Ammon's horn (tissue), 1 donor: Measurements from ENCODE around the gene SEC61A2.
"Not testable (repeated sequence)": the region's sequence is repeated elsewhere in the genome, so short reads cannot be mapped to it uniquely, and the experiment has no call there.

Experiments
- DNase-seq: peaks from one replicate; pipeline ENCODE4 v3.0.0-alpha.2; 2016; ENCODE audit warnings: low spot score

The SEC61A2 gene

GRCh38 chr10:12160664-12161063 is 31.2 kb downstream of the SEC61A2 start:
- DNase-seq = no peak

- no peak for DNase-seq
These were observed 33.5 kb downstream of the SEC61A2 start for GRCh38 chr10:12162927-12163326.

- no peak for DNase-seq
These were observed 34.6 kb downstream of the SEC61A2 start for GRCh38 chr10:12164085-12164484.

- DNase-seq = no peak
These were observed 35.6 kb downstream of the SEC61A2 start for GRCh38 chr10:12165036-12165435.

- DNase-seq = no peak
These were observed 36.7 kb downstream of the SEC61A2 start for GRCh38 chr10:12165999-12166775.

GRCh38 chr10:12171512-12171911 is 42.0 kb downstream of the SEC61A2 start:
- not testable (repeated sequence) for DNase-seq

- no peak for DNase-seq
These were observed 48.2 kb downstream of the SEC61A2 start for GRCh38 chr10:12177642-12178041.

- peak; percentile 29 for DNase-seq
These were observed 50.2 kb downstream of the SEC61A2 start for GRCh38 chr10:12179606-12180170.

- DNase-seq = no peak
These were observed 50.9 kb downstream of the SEC61A2 start for GRCh38 chr10:12180221-12180974.

- DNase-seq = no peak
These were observed 51.7 kb downstream of the SEC61A2 start for GRCh38 chr10:12181065-12181775.

- no peak for DNase-seq
These were observed 54.7 kb downstream of the SEC61A2 start for GRCh38 chr10:12184165-12184564.

GRCh38 chr10:12186323-12186722 is 56.8 kb downstream of the SEC61A2 start:
- no peak for DNase-seq

- no peak for DNase-seq
These were observed 57.9 kb downstream of the SEC61A2 start for GRCh38 chr10:12187321-12187905.

- DNase-seq = no peak
These were observed 59.2 kb downstream of the SEC61A2 start for GRCh38 chr10:12188656-12189055.

GRCh38 chr10:12189426-12189825 is 59.9 kb downstream of the SEC61A2 start:
- DNase-seq = no peak

GRCh38 chr10:12191715-12192114 is 62.2 kb downstream of the SEC61A2 start:
- peak; percentile 23 for DNase-seq

GRCh38 chr10:12193193-12193592 is 63.7 kb downstream of the SEC61A2 start:
- no peak for DNase-seq

- peak; percentile 14 for DNase-seq
These were observed 65.3 kb downstream of the SEC61A2 start for GRCh38 chr10:12194752-12195271.

GRCh38 chr10:12195281-12195602 is 65.8 kb downstream of the SEC61A2 start:
- no peak for DNase-seq

- peak; percentile 93 for DNase-seq
These were observed 66.4 kb downstream of the SEC61A2 start, which contains the start of the genes CDC123 and NUDT5 for GRCh38 chr10:12195603-12196506. Gene CDC123 (plus strand): TSS chr10:12196188. CDS start chr10:12196246, 58 bp downstream. Gene NUDT5 (minus strand): TSS chr10:12195891. CDS start chr10:12186291, 9,600 bp downstream.
